Transverse colon (tissue), 4 donors: ENCODE data around the gene TMEM41A.

Experiments used
- CTCF ChIP-seq, 5 experiments: fragments of 200-600 bp in 3 of 5; fragments of 450-650 bp in 2 of 5; sonication (generic) in 3 of 5; IDR thresholded peaks; 1 replicate in 2 of 5; 2 replicates in 3 of 5; pipeline ENCODE4 v1.5.1; 2016 to 2017; ENCODE audit warnings: antibody characterized with exemption in 5 of 5, inconsistent platforms in 3 of 5, mild to moderate bottlenecking in 2 of 5, moderate library complexity in 1 of 5
- EP300 ChIP-seq: sonication (generic); formaldehyde crosslinking; IDR thresholded peaks from one replicate; pipeline ENCODE4 v1.6.1; 2017; ENCODE audit warnings: antibody characterized with exemption, low read depth
- POLR2A ChIP-seq: fragments of 450-650 bp; IDR thresholded peaks from one replicate; pipeline ENCODE4 v1.6.1; 2016; ENCODE audit warnings: antibody characterized with exemption, mild to moderate bottlenecking, moderate library complexity
- POLR2AphosphoS5 ChIP-seq, 3 donors: sonication (generic); formaldehyde crosslinking; IDR thresholded peaks; one replicate each; pipeline ENCODE4 v1.6.1; 2016; ENCODE audit warnings: antibody characterized with exemption in 3 of 3

- TF ChIP-seq EP300 (no peak), CTCF (IDR thresholded peaks at IDR 0.05) (no peak), POLR2AphosphoS5 (IDR thresholded peaks at IDR 0.05) (no peak), POLR2A (no peak)
Measured at GRCh38 chr3:185469542-185469941, 29.3 kb downstream of the TMEM41A start.
